Vagina (tissue), 2 donors: ENCODE measurements around the gene TAMALIN.

Source experiments
- POLR2A ChIP-seq, 2 donors: fragments of 450-650 bp; IDR thresholded peaks; one replicate each; pipeline ENCODE4 v1.6.1; 2017; ENCODE audit warnings: antibody characterized with exemption in 2 of 2, mild to moderate bottlenecking in 2 of 2, moderate library complexity in 2 of 2
- TF ChIP-seq, protein P1 (sequence below), 3 experiments: fragments of 450-650 bp in 2 of 3; fragments of 200-600 bp in 1 of 3; sonication (generic) in 1 of 3; IDR thresholded peaks; one replicate each; pipeline ENCODE4 v1.5.1; 2017 to 2019; ENCODE audit warnings: antibody characterized with exemption in 3 of 3, mild to moderate bottlenecking in 2 of 3, moderate library complexity in 2 of 3

DNA sequence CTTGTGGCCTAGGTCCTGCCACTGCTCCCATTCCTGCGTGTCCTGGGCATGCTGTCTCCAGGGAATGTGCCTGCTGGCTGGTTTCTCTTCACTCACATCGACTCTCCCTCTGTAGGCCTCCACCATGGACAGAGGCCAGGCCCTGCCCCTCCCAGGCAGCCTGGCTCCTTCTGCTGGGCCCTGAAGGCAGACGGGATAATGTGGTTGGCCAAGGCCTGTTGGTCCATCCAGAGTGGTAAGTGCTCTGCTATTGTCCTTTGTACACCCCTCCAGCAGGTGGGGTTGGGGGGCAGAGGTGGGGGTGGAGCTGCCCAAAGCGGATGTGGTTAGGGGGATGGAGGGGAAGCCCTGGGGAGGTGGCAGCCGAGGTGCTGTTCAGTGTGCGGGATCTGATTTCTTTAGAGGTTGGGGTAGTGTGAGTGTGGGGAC is 35.0 kb downstream of the TAMALIN start:
- no peak for TF ChIP-seq POLR2A (IDR thresholded peaks at IDR 0.05)
- TF ChIP-seq, protein P1, sequence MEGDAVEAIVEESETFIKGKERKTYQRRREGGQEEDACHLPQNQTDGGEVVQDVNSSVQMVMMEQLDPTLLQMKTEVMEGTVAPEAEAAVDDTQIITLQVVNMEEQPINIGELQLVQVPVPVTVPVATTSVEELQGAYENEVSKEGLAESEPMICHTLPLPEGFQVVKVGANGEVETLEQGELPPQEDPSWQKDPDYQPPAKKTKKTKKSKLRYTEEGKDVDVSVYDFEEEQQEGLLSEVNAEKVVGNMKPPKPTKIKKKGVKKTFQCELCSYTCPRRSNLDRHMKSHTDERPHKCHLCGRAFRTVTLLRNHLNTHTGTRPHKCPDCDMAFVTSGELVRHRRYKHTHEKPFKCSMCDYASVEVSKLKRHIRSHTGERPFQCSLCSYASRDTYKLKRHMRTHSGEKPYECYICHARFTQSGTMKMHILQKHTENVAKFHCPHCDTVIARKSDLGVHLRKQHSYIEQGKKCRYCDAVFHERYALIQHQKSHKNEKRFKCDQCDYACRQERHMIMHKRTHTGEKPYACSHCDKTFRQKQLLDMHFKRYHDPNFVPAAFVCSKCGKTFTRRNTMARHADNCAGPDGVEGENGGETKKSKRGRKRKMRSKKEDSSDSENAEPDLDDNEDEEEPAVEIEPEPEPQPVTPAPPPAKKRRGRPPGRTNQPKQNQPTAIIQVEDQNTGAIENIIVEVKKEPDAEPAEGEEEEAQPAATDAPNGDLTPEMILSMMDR (IDR thresholded peaks at IDR 0.05), result no peak
